Endothelial cell of umbilical vein (primary cell): Measurements from ENCODE around the gene PGBD5. TPM values are rescaled to one million over a fixed set of nuclear protein-coding genes. Genes with fewer than 3 reads are reported as not detected.

Experiments used
- BruUV-seq: library from RNA; stranded (reverse); fragments of 400-500 nt; replicated peaks from 2 replicates; lab custom pipeline; 2021; lab: Mats Ljungman, UMichigan
- CTCF ChIA-PET: fragments of 300-600, 350-600 bp; sonication (Branson Sonifier 250); formaldehyde crosslinking; loops from one replicate; lab custom pipeline; 2021; ENCODE audit warnings: antibody characterized with exemption, inconsistent platforms; lab: Charles Lee
- POLR2A ChIA-PET: fragments of 300-600, 350-600 bp; sonication (Branson Sonifier 250); formaldehyde crosslinking; loops from one replicate; lab custom pipeline; 2021; ENCODE audit warnings: antibody characterized with exemption, inconsistent platforms; lab: Charles Lee
- DNase-seq: peaks from one replicate; pipeline ENCODE4 v3.0.0-alpha.2; 2011; ENCODE audit warnings: low read depth, low spot score
- FAIRE-seq: peaks from 2 replicates; lab custom pipeline; 2011; peaks lifted over from hg19 to GRCh38; lab: Jason Lieb, UNC
- H2AFZ ChIP-seq: 2 replicates; pipeline ENCODE4 v1.6.0; 2012; ENCODE audit warnings: low read depth, low read length, control low read depth, inconsistent platforms
- H3K27ac ChIP-seq: 2 replicates; pipeline ENCODE4 v1.5.1; 2011; ENCODE audit warnings: low read depth, mild to moderate bottlenecking, control low read depth, low read length, moderate library complexity; ENCODE audit not compliant: insufficient read depth
- H3K27me3 ChIP-seq, 2 experiments: 2 replicates each; pipeline versions ENCODE4 v1.6.0 to v1.6.1; 2011; ENCODE audit warnings: low read length in 2 of 2, mixed read lengths in 1 of 2; ENCODE audit not compliant: control insufficient read depth in 2 of 2, insufficient read depth in 2 of 2
- H3K36me3 ChIP-seq, 2 experiments: 2 replicates in 1 of 2; 3 replicates in 1 of 2; pipeline ENCODE4 v1.5.1; 2011; ENCODE audit warnings: low read length in 2 of 2, mild to moderate bottlenecking in 1 of 2, moderate library complexity in 1 of 2; ENCODE audit not compliant: control insufficient read depth in 2 of 2, insufficient read depth in 2 of 2; ENCODE audit errors: extremely low read depth in 1 of 2
- H3K4me1 ChIP-seq: 3 replicates; pipeline ENCODE4 v1.5.1; 2011; ENCODE audit warnings: mild to moderate bottlenecking, low read length; ENCODE audit not compliant: control insufficient read depth, insufficient read depth; ENCODE audit errors: extremely low read depth
- H3K4me2 ChIP-seq: 2 replicates; pipeline ENCODE4 v1.6.1; 2011; ENCODE audit warnings: low read length, control low read depth, mixed read lengths; ENCODE audit not compliant: insufficient read depth
- H3K4me3 ChIP-seq, 3 experiments: fragments of 200-600 bp in 1 of 3; sonication (generic), shearing (Covaris generic) in 1 of 3; replicated peaks in 1 of 3; 2 replicates each; pipeline ENCODE4 v1.5.1; 2011 to 2016; ENCODE audit warnings: control low read depth in 3 of 3, low read length in 3 of 3, mild to moderate bottlenecking in 2 of 3, inconsistent platforms in 1 of 3, low read depth in 1 of 3, moderate library complexity in 1 of 3; ENCODE audit not compliant: insufficient read depth in 1 of 3
- H3K79me2 ChIP-seq: 2 replicates; pipeline ENCODE4 v1.6.0; 2012; ENCODE audit warnings: low read length, inconsistent platforms; ENCODE audit not compliant: control insufficient read depth, insufficient read depth
- H3K9ac ChIP-seq: replicated peaks from 2 replicates; pipeline ENCODE3; 2011; ENCODE audit warnings: low read length, control low read depth; ENCODE audit not compliant: insufficient read depth; ENCODE audit errors: extremely low read depth
- H3K9me1 ChIP-seq: replicated peaks from 3 replicates; pipeline ENCODE4 v1.6.0; 2011; ENCODE audit warnings: mild to moderate bottlenecking, low read length; ENCODE audit not compliant: control insufficient read depth, insufficient read depth; ENCODE audit errors: extremely low read depth
- H3K9me3 ChIP-seq: replicated peaks from 2 replicates; pipeline ENCODE4 v1.5.1; 2012; ENCODE audit warnings: low read length, inconsistent platforms; ENCODE audit not compliant: control insufficient read depth, insufficient read depth
- H4K20me1 ChIP-seq: replicated peaks from 2 replicates; pipeline ENCODE3; 2011; ENCODE audit warnings: mild to moderate bottlenecking, low read length; ENCODE audit not compliant: control insufficient read depth, insufficient read depth; ENCODE audit errors: extremely low read depth
- CTCF ChIP-seq, 2 donors: IDR thresholded peaks; 1 replicate in 1 of 2; 2 replicates in 1 of 2; pipeline ENCODE4 v1.5.1; 2011; ENCODE audit warnings: low read length in 2 of 2, mild to moderate bottlenecking in 2 of 2, moderate library complexity in 2 of 2, control low read depth in 1 of 2, inconsistent platforms in 1 of 2, low read depth in 1 of 2; ENCODE audit not compliant: insufficient read depth in 1 of 2; ENCODE audit errors: extremely low read depth in 1 of 2
- EZH2 ChIP-seq: IDR thresholded peaks from 2 replicates; pipeline ENCODE4 v1.6.1; 2012; ENCODE audit warnings: borderline replicate concordance, low read depth, mild to moderate bottlenecking, moderate library complexity, low read length, inconsistent platforms; ENCODE audit not compliant: severe bottlenecking
- FOS ChIP-seq: IDR thresholded peaks from 2 replicates; pipeline ENCODE4 v1.6.1; 2011; ENCODE audit warnings: mild to moderate bottlenecking, low read length, moderate library complexity, borderline replicate concordance; ENCODE audit not compliant: insufficient read depth
- GATA2 ChIP-seq: IDR thresholded peaks from 2 replicates; pipeline ENCODE4 v1.7.0; 2011; ENCODE audit warnings: low read depth, mild to moderate bottlenecking, moderate library complexity, mixed read lengths, low read length; ENCODE audit not compliant: insufficient read length, insufficient read depth
- JUN ChIP-seq: IDR thresholded peaks from 2 replicates; pipeline ENCODE4 v1.6.1; 2011; ENCODE audit warnings: borderline replicate concordance, low read depth; ENCODE audit not compliant: insufficient read length, insufficient read depth
- MAX ChIP-seq: IDR thresholded peaks from 2 replicates; pipeline ENCODE4 v1.6.1; 2011; ENCODE audit not compliant: insufficient read depth, insufficient read length
- MYC ChIP-seq: IDR thresholded peaks from one replicate; pipeline ENCODE4 v1.6.1; 2011; ENCODE audit warnings: mild to moderate bottlenecking, low read depth, low read length
- POLR2A ChIP-seq: IDR thresholded peaks from 2 replicates; pipeline ENCODE4 v1.6.1; 2012; ENCODE audit warnings: low read depth, mild to moderate bottlenecking, control low read depth, low read length
- POLR2AphosphoS5 ChIP-seq: IDR thresholded peaks from 2 replicates; pipeline ENCODE4 v1.6.1; 2012; ENCODE audit warnings: low read depth, mild to moderate bottlenecking, control low read depth, low read length, moderate library complexity; ENCODE audit not compliant: insufficient read depth
- dilution Hi-C: fragments of 300-500 bp; cut with MboI; formaldehyde crosslinking; loops from one replicate; pipeline ENCODE4 v1.15.0; 2019; ENCODE audit warnings: low sequenced_read_pairs; ENCODE audit not compliant: extremely low pct_ligation_motif_present
- intact Hi-C: fragments of 100-400 bp; cut with micrococcal nuclease; formaldehyde crosslinking; loops from one replicate; pipeline ENCODE4 v1.10.0; 2022
- polyA plus RNA-seq, 4 experiments: library from polyadenylated mRNA; depleted of rRNA in 3 of 4; stranded (reverse) in 3 of 4; unstranded in 1 of 4; fragments of >200 nt; gene quantifications; 2 replicates each; pipeline versions ENCODE4 v1.2.1 to v1.2.3, GENCODE V29; 2011 to 2012; ENCODE audit warnings: missing spikeins in 1 of 4
- total RNA-seq: library from RNA; stranded (reverse); gene quantifications from 2 replicates; pipeline ENCODE4 v1.2.3, GENCODE V29; 2021

PGBD5 gene
- total and polyA plus RNA-seq, 2 donors (not counting 3 experiments of a cell fraction or from before 2014, with no cell fraction given): 0.03 TPM; not detected in 1

DNA sequence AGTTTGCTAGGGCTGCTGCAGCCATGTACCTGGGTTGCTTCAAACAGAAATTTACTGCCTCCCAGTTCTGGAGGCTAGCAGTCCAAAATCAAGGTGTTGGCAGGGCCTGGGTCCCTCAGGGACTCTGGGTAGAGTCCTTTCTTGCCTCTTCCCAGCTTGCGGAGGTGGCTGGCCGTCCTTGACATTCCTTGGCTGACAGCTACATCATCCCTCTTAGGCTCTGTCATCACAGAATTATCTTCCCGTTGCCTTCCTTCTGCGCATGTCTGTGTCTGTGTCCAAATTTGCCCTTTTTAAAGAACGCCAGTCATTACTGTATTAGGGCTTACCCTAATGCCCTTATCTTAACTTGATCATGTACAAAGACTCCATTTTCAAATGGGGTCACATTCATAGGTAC, 37.6 kb upstream of the PGBD5 start:
- Histone ChIP-seq H3K4me3 (no peak overlapping the region), H3K9ac (no peak overlapping the region), H2AFZ (no peak overlapping the region), H3K4me2 (no peak overlapping the region), H4K20me1 (no peaks in the 10 kb centered on the region), H3K79me2 (no peaks in the 10 kb centered on the region), H3K9me1 (no peaks in the 10 kb centered on the region), H3K27me3 (no peaks in the 10 kb centered on the region), H3K9me3 (no peaks in the 10 kb centered on the region), H3K4me1 (no peaks in the 10 kb centered on the region), H3K27ac (no peak overlapping the region), H3K36me3 (no peaks in the 10 kb centered on the region)
- intact Hi-C loops: no loop called here
- FAIRE-seq: no peak
- ChIA-PET CTCF (no interaction called here), POLR2A (no interaction called here)
- no TSS peak for BruUV-seq
- no peak for TF ChIP-seq FOS
- TF ChIP-seq EZH2: no peak
- TF ChIP-seq MYC: no peak
- no peak for TF ChIP-seq CTCF (IDR thresholded peaks at IDR 0.05; ENCODE audit: extremely low read depth in 1 of 2, insufficient read depth in 1 of 2, low read depth in 1 of 2, low read length in 2 of 2)
- TF ChIP-seq GATA2: no peak
- TF ChIP-seq JUN: no peak
- TF ChIP-seq POLR2AphosphoS5: no peak
- no peak for TF ChIP-seq MAX
- no peak for TF ChIP-seq POLR2A
- no peak for DNase-seq
- dilution Hi-C loops: no loop called here
